Right atrium auricular region (tissue), 2 donors: ENCODE data around the gene ZNF281. TPM values are rescaled to one million over a fixed set of nuclear protein-coding genes. Genes with fewer than 3 reads are reported as not detected.

ENCODE experiments used
- DNase-seq: peaks from one replicate; pipeline ENCODE4 v3.0.0-alpha.2; 2019; ENCODE audit warnings: low spot score
- H3K27ac ChIP-seq, 2 donors: fragments of 200-600 bp; sonication (generic); 1 replicate in 1 of 2; 2 replicates in 1 of 2; pipeline ENCODE4 v1.5.1; 2016 to 2019
- H3K27me3 ChIP-seq, 2 donors: fragments of 200-600 bp; sonication (generic); one replicate each; pipeline versions ENCODE4 v1.5.1 to v1.6.0; 2017 to 2019
- H3K36me3 ChIP-seq: fragments of 200-600 bp; sonication (generic); one replicate; pipeline ENCODE4 v1.5.1; 2016
- H3K4me1 ChIP-seq, 2 donors: fragments of 200-600 bp; sonication (generic); one replicate each; pipeline versions ENCODE4 v1.5.1 to v1.6.0; 2017 to 2019
- H3K4me3 ChIP-seq, 2 donors: fragments of 200-600 bp; sonication (generic); 1 replicate in 1 of 2; 2 replicates in 1 of 2; pipeline ENCODE4 v1.5.1; 2017 to 2019; ENCODE audit warnings: mild to moderate bottlenecking in 1 of 2, moderate library complexity in 1 of 2
- H3K9me3 ChIP-seq, 2 donors: fragments of 200-600 bp; sonication (generic); one replicate each; pipeline ENCODE4 v1.5.1; 2019
- total RNA-seq, 2 donors: library from RNA; depleted of rRNA; stranded (reverse); fragments of >200 nt; gene quantifications; one replicate each; pipeline ENCODE4 v1.1.0, GENCODE V29; 2016
- TF ChIP-seq, protein P1 (sequence below), 2 donors: fragments of 200-600 bp; sonication (generic); IDR thresholded peaks; one replicate each; pipeline ENCODE4 v1.5.1; 2019; ENCODE audit warnings: antibody characterized with exemption in 2 of 2

Gene ZNF281
- total RNA-seq, 2 donors from 2014 or later = 6.9 to 11.4 TPM

GRCh38 chr1:200400556-200400955 is 9.3 kb downstream of the ZNF281 start:
- no peaks in the 10 kb centered on the region for H3K9me3 ChIP-seq
- peaks cover 14% of the 10 kb centered on the region for H3K36me3 ChIP-seq
- TF ChIP-seq, protein P1, sequence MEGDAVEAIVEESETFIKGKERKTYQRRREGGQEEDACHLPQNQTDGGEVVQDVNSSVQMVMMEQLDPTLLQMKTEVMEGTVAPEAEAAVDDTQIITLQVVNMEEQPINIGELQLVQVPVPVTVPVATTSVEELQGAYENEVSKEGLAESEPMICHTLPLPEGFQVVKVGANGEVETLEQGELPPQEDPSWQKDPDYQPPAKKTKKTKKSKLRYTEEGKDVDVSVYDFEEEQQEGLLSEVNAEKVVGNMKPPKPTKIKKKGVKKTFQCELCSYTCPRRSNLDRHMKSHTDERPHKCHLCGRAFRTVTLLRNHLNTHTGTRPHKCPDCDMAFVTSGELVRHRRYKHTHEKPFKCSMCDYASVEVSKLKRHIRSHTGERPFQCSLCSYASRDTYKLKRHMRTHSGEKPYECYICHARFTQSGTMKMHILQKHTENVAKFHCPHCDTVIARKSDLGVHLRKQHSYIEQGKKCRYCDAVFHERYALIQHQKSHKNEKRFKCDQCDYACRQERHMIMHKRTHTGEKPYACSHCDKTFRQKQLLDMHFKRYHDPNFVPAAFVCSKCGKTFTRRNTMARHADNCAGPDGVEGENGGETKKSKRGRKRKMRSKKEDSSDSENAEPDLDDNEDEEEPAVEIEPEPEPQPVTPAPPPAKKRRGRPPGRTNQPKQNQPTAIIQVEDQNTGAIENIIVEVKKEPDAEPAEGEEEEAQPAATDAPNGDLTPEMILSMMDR (IDR thresholded peaks at IDR 0.05) = no peak
- H3K27ac ChIP-seq = no peak overlapping the region
- H3K27me3 ChIP-seq = no peaks in the 10 kb centered on the region
- no peak for DNase-seq
- no peak overlapping the region for H3K4me3 ChIP-seq
- H3K4me1 ChIP-seq = peaks cover 0 to 6% of the 10 kb centered on the region in 2 donors

DNA sequence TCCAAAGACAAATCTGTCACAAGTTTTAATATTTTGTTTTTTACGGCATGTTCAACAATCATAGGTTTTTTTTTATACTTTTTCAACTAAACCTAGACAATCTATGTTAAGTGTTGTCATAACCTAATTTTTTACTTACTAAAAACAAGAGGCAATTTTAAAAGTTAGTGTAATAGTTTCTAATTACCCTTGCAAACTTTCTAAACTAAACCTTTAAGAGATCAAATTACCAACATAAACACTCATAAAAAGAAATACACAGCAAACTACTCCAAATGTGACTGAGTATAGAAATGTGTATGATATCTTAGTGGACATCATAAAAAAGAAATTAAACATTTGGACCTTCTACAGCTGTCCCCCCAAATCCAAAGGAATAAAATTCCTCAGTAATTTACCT is 10.0 kb downstream of the ZNF281 start:
- H3K9me3 ChIP-seq = no peaks in the 10 kb centered on the region
- H3K36me3 ChIP-seq = peaks cover 14% of the 10 kb centered on the region
- no peak overlapping the region for H3K27ac ChIP-seq
- H3K4me1 ChIP-seq = no peaks in the 10 kb centered on the region
- DNase-seq = no peak
- TF ChIP-seq, protein P1 (IDR thresholded peaks at IDR 0.05) = no peak
- no peak overlapping the region for H3K4me3 ChIP-seq
- no peaks in the 10 kb centered on the region for H3K27me3 ChIP-seq

GRCh38 chr1:200398373-200398772 is 11.5 kb downstream of the ZNF281 start:
- Histone ChIP-seq H3K9me3 (no peaks in the 10 kb centered on the region), H3K4me1 (no peaks in the 10 kb centered on the region), H3K36me3 (peaks cover 8% of the 10 kb centered on the region), H3K27me3 (no peaks in the 10 kb centered on the region), H3K27ac (no peak overlapping the region), H3K4me3 (no peak overlapping the region)
- TF ChIP-seq, protein P1 (IDR thresholded peaks at IDR 0.05) = no peak
- no peak for DNase-seq

- Histone ChIP-seq H3K4me1 (no peaks in the 10 kb centered on the region), H3K36me3 (no peaks in the 10 kb centered on the region), H3K9me3 (no peaks in the 10 kb centered on the region), H3K27me3 (no peaks in the 10 kb centered on the region), H3K27ac (no peak overlapping the region), H3K4me3 (no peak overlapping the region)
- TF ChIP-seq, protein P1 (IDR thresholded peaks at IDR 0.05) = no peak
- no peak for DNase-seq
Measured at GRCh38 chr1:200392625-200393185, 17.1 kb downstream of the ZNF281 start.

- Histone ChIP-seq H3K27ac (no peak overlapping the region), H3K9me3 (no peaks in the 10 kb centered on the region), H3K36me3 (no peaks in the 10 kb centered on the region), H3K4me1 (no peaks in the 10 kb centered on the region), H3K27me3 (no peaks in the 10 kb centered on the region), H3K4me3 (no peak overlapping the region)
- DNase-seq = no peak
- TF ChIP-seq, protein P1 (IDR thresholded peaks at IDR 0.05) = no peak
Measured at GRCh38 chr1:200391747-200392146, 18.1 kb downstream of the ZNF281 start.

DNA sequence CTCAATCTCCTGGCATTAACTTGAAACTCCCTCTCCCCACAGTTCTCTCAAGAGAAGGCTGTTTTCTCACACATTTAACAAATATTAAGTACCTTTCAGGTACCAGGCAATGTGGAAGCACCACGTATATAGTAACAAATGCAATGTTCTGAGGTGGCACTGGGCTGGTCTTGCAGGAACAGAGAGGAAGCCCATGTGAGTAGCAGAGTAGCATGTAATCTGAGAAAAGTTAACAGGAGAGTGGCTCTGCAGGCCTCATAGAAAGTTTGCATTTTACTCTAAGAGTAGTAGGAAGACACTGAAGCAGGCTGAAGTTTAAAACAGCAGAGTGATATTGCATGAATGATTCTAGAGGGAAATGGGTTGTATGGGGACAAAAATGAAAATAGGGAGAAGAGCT is 21.0 kb downstream of the ZNF281 start:
- Histone ChIP-seq H3K4me1 (no peaks in the 10 kb centered on the region), H3K36me3 (no peaks in the 10 kb centered on the region), H3K27me3 (no peaks in the 10 kb centered on the region), H3K9me3 (no peaks in the 10 kb centered on the region), H3K27ac (no peak overlapping the region), H3K4me3 (no peak overlapping the region)
- DNase-seq = no peak
- TF ChIP-seq, protein P1 (IDR thresholded peaks at IDR 0.05) = no peak
